ENCODE data around the gene LDLRAD4.

- TF ChIP-seq CTCF (conservative IDR thresholded peaks at IDR 0.05; ENCODE audit: low read depth, low read length) (no peak), EZH2 (IDR thresholded peaks at IDR 0.05; ENCODE audit: borderline replicate concordance, low read depth, low read length, poor library complexity, severe bottlenecking) (no peak)
Observed at GRCh38 chr18:13572721-13573120, 354.2 kb downstream of the LDLRAD4 start.

Measured in A673 (cell line).